HG03558 (cell line): Measurements from ENCODE around the gene SNX25.

Experiments used
- ATAC-seq: cut with Tn5 transposase; IDR thresholded peaks from one replicate; pipeline ENCODE4 v1.9.1; 2021; ENCODE audit warnings: moderate number of reproducible peaks; ENCODE audit not compliant: unreplicated experiment; ENCODE audit errors: extremely low read depth

The SNX25 gene

GRCh38 chr4:185395238-185395955, 186.0 kb downstream of the SNX25 start, which contains the start of gene LRP2BP:
Gene LRP2BP, minus strand, starts transcription at chr4:185395924. Its CDS starts 17,738 bp downstream, at chr4:185378186.
- no peak for ATAC-seq

DNA sequence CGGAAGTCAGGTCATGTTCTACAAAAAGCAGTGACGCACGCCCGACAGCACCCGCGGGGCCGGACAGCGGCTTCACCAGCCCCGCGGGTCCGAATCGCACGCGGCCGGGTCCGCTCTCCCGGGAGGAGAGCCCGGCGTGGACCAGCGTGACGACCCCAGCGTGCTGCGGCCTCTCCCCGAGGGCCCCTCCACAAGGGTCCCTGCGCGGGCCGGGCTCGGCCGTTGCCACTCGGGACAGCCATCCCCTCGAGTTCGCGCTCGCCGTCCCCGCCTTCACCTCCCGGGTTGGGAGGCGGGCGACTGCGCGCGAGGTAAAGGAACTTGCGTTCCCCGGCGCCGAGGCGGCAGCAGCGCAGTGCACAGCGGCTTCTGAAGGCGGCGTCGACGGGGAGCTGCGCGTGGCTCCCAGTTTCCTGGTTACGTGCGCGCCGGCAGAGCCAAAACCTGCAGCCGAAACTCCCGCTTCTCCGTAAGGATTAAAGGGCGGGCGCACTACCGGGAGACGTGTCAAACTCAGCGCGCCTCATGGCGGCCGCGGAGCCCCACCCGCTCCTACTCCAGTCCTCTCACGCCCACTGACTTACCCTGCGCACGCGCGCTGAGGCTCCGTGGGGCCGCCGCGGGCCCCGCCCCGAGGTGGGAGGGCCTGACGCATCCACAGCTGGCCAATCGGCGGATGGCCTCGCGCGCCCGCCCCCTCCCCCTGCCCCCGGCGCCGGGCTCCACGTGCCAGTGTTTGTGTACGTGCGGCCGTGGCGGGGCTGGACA, 186.7 kb downstream of the SNX25 start:
- peak; percentile 49 for ATAC-seq

DNA sequence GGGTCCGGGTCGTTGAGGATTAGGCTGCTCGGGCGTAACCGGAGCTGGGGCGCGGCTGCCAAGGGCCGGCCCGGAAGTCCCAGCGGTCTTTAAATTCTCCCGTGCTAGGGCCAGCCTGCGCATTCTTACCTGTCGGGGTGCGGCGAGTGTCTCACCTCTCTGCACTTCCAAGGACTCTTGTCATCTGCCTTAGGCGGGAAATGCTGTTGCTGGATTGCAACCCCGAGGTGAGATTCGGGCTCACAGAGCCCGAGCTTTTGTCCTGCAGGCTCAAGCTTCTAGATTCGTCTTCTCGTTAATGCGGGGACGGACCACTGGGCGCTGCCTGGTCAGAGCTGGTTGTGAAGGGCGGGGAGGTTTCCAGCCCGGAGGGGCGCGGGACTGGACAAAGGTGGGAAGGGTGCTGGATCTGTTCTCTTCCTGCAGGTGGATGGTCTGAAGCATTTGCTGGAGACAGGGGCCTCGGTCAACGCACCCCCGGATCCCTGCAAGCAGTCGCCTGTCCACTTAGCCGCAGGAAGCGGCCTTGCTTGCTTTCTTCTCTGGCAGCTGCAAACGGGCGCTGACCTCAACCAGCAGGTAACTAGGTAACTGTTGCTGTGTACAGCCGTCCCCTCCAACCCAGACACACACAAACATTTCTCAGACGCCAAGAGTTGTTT, 187.5 kb downstream of the SNX25 start, which contains the start of gene ANKRD37:
Gene ANKRD37, plus strand, starts transcription at position 118 of the 662 bp plus-strand sequence. Its CDS starts 83 bp downstream, at position 201.
- ATAC-seq, result peak; percentile 54

- ATAC-seq, result no peak
Measured at GRCh38 chr4:185398618-185399017, 189.2 kb downstream of the SNX25 start.

- ATAC-seq, result no peak
Measured at GRCh38 chr4:185399466-185399865, 190.1 kb downstream of the SNX25 start.

- no peak for ATAC-seq
Measured at GRCh38 chr4:185404031-185404430, 194.6 kb downstream of the SNX25 start.

- ATAC-seq, result peak; percentile 69
Measured at GRCh38 chr4:185405296-185405999, 196.1 kb downstream of the SNX25 start.

DNA sequence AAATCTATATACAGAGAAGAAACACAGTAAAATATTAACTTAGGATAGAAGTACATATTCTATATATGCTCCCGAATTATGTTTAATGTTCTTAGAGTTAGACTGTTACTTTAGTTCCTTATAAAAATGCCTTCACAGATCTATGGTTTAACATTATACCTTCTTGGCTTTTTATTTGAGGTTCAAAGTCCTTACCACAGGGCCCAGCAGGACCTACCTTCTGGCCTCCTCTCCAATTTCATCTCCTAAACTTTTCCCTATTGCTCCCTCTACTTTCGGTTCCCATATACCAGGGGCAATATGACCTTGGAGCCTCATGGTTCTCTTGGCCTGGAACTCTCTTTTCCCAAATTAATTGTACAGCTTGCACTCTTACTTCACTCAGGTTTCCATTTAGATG, 199.0 kb downstream of the SNX25 start:
- ATAC-seq, result no peak

DNA sequence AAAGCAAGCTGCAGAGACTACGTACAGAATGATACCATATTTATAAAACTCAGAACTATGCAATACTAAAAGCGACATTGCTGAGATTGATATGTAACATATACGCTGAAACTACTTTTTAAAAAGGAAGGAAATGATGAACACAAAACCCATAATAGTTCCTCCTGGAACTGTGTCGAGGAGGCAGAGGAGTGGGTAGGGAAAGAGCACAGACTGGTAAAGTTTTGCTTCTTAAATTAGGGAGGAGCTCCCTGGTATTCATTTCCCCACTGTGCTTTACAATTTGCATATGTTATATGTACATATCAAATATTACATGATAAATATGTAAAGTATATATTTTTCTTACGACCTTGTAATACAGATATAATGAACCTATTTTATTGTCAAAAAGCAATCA, 202.5 kb downstream of the SNX25 start:
- no peak for ATAC-seq

DNA sequence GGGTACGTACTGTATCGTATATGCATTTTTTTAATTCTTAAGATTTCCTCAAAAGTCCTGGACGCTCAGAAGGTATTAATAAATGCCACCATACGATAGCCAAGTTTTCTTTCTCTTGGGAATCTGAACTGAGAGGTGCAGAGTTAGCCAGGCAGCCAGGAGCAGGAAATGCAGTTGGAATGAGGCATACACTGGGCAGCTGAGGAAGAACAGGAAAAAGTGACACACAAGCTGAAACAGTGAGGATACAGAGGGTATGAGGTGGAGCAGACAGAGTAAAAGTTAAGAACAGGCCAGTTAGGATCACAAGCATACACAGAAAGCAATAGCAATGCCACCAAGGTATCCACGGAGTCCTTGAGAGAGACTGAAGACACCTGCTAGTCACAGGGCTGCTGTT, 203.0 kb downstream of the SNX25 start:
- ATAC-seq, result no peak
